Stimulated activated CD8-positive, alpha-beta memory T cell treated with anti-CD3 and anti-CD28 coated beads, Interleukin-7, amount 100 ng/mL, for 1 hour (primary cell): Measurements from ENCODE around the gene GLI2.

Experiments
- DNase-seq, 2 donors: peaks; one replicate each; pipeline ENCODE4 v3.0.0-alpha.2; 2020; ENCODE audit warnings: low read depth in 2 of 2

The GLI2 gene

GRCh38 chr2:120735746-120736170 is at the start of gene GLI2:
GLI2 (plus strand) TSS chr2:120735868; CDS start chr2:120797321, 61,453 bp downstream.
- no peak for DNase-seq

- DNase-seq, result no peak
Observed at GRCh38 chr2:120685974-120686297, 49.7 kb upstream of the GLI2 start.

- no peak for DNase-seq
Observed at GRCh38 chr2:120686511-120687168, 49.0 kb upstream of the GLI2 start.

GRCh38 chr2:120687210-120687609 is 48.5 kb upstream of the GLI2 start:
- no peak for DNase-seq

- no peak for DNase-seq
Observed at GRCh38 chr2:120690521-120690920, 45.1 kb upstream of the GLI2 start.

- DNase-seq, result no peak
Observed at GRCh38 chr2:120691410-120691809, 44.3 kb upstream of the GLI2 start.

- no peak for DNase-seq
Observed at GRCh38 chr2:120692691-120693090, 43.0 kb upstream of the GLI2 start.

GRCh38 chr2:120693121-120693520 is 42.5 kb upstream of the GLI2 start:
- no peak for DNase-seq

- no peak for DNase-seq
Observed at GRCh38 chr2:120694034-120694433, 41.6 kb upstream of the GLI2 start.

- DNase-seq, result no peak
Observed at GRCh38 chr2:120697471-120697870, 38.2 kb upstream of the GLI2 start.

- no peak for DNase-seq
Observed at GRCh38 chr2:120699292-120699691, 36.4 kb upstream of the GLI2 start.

- no peak for DNase-seq
Observed at GRCh38 chr2:120700659-120701058, 35.0 kb upstream of the GLI2 start.

GRCh38 chr2:120701096-120701495 is 34.6 kb upstream of the GLI2 start:
- no peak for DNase-seq

GRCh38 chr2:120701499-120701898 is 34.2 kb upstream of the GLI2 start:
- no peak for DNase-seq

GRCh38 chr2:120702061-120702460 is 33.6 kb upstream of the GLI2 start:
- DNase-seq, result no peak

- no peak for DNase-seq
Observed at GRCh38 chr2:120702801-120703200, 32.9 kb upstream of the GLI2 start.

- no peak for DNase-seq
Observed at GRCh38 chr2:120703330-120703994, 32.2 kb upstream of the GLI2 start.

GRCh38 chr2:120704696-120705095 is 31.0 kb upstream of the GLI2 start:
- DNase-seq, result no peak

GRCh38 chr2:120707816-120708215 is 27.9 kb upstream of the GLI2 start:
- DNase-seq, result no peak

- DNase-seq, result no peak
Observed at GRCh38 chr2:120708944-120709607, 26.6 kb upstream of the GLI2 start.

GRCh38 chr2:120709608-120710041 is 26.0 kb upstream of the GLI2 start:
- no peak for DNase-seq

- no peak for DNase-seq
Observed at GRCh38 chr2:120710256-120710655, 25.4 kb upstream of the GLI2 start.

GRCh38 chr2:120711694-120712093 is 24.0 kb upstream of the GLI2 start:
- DNase-seq, result no peak
